Measurements from ENCODE around the gene ESYT3. TPM values are rescaled to one million over a fixed set of nuclear protein-coding genes. Genes with fewer than 3 reads are reported as not detected.
"Not testable (repeated sequence)": the region's sequence is repeated elsewhere in the genome, so short reads cannot be mapped to it uniquely, and the experiment has no call there.

ESYT3 gene
- total RNA-seq, 1 experiment from 2014 or later = 6.4 TPM

DNA sequence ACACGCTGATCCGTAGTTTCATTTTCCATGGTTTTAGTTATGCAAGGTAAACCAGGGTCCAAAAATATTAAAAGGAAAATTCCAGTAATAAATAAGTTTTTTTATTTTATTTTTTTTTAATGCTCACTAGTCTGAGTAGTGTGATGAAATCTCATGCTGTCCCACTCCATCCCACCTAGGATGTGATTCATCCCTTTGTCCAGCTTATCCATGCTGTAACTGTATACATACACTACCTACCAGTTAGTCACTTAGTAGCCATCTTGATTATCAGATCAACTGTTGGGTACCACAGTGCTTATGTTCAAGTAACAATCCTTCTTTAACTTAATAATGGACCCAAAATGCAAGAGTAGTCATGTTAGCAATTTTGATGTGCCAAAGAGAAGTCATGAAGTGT is 75.2 kb downstream of the ESYT3 start:
- Histone ChIP-seq H3K9me2 (ENCODE audit: insufficient read depth) (no peaks in the 10 kb centered on the region), H3K4me2 (no peak overlapping the region), H3K9me3 (ENCODE audit: insufficient read depth, low read depth) (no peaks in the 10 kb centered on the region), H2AFZ (no peak overlapping the region), H3K27ac (no peak overlapping the region), H3K4me1 (replicated peaks; ENCODE audit: insufficient read depth) (no peaks in the 10 kb centered on the region), H3K36me3 (ENCODE audit: low read depth) (0 out of 2 replicates have a peak, but pooled peaks cover 3% of the 10 kb centered on the region), H4K20me1 (ENCODE audit: insufficient read depth) (no peaks in the 10 kb centered on the region), H3K79me2 (ENCODE audit: low read depth) (no peaks in the 10 kb centered on the region), H3K4me3 (no peak overlapping the region), H3F3A (ENCODE audit: insufficient read depth, low read depth) (no peaks in the 10 kb centered on the region), H3K27me3 (ENCODE audit: insufficient read depth, low read depth) (no peaks in the 10 kb centered on the region)
- TF ChIP-seq CTCF (conservative IDR thresholded peaks at IDR 0.05) (no peak), EZH2 (IDR thresholded peaks at IDR 0.05; ENCODE audit: low read depth) (no peak)
- DNase-seq = no peak
- intact Hi-C loops (cut with micrococcal nuclease; ENCODE audit: unreplicated experiment) = no loop called here
- BruUV-seq (replicated peaks) = no TSS peak
- ChIA-PET CTCF (no interaction called here), POLR2A (ENCODE audit: unreplicated experiment) (no interaction called here)

- Histone ChIP-seq H3K79me2 (ENCODE audit: low read depth) (no peaks in the 10 kb centered on the region), H3K27me3 (ENCODE audit: insufficient read depth, low read depth) (no peaks in the 10 kb centered on the region), H4K20me1 (ENCODE audit: insufficient read depth) (no peaks in the 10 kb centered on the region), H3K27ac (no peak overlapping the region), H3K4me1 (replicated peaks; ENCODE audit: insufficient read depth) (no peaks in the 10 kb centered on the region), H3K4me3 (no peak overlapping the region), H3K9me2 (ENCODE audit: insufficient read depth) (no peaks in the 10 kb centered on the region), H3F3A (ENCODE audit: insufficient read depth, low read depth) (no peaks in the 10 kb centered on the region), H3K36me3 (ENCODE audit: low read depth) (0 out of 2 replicates have a peak, but pooled peaks cover 3% of the 10 kb centered on the region), H2AFZ (no peak overlapping the region), H3K4me2 (no peak overlapping the region), H3K9me3 (ENCODE audit: insufficient read depth, low read depth) (no peaks in the 10 kb centered on the region)
- no TSS peak for BruUV-seq (replicated peaks)
- ChIA-PET POLR2A (ENCODE audit: unreplicated experiment) (no interaction called here), CTCF (interaction anchor here (0.6 kb wide), 1 partner anchor 1578 kb away, joined by 4 read pairs; no protein-coding TSS in a partner anchor)
- no peak for DNase-seq
- TF ChIP-seq EZH2 (IDR thresholded peaks at IDR 0.05; ENCODE audit: low read depth) (no peak), CTCF (conservative IDR thresholded peaks at IDR 0.05) (no peak)
- intact Hi-C loops (cut with micrococcal nuclease; ENCODE audit: unreplicated experiment) = no loop called here
Observed at GRCh38 chr3:138511945-138512344, 77.5 kb downstream of the ESYT3 start.

- intact Hi-C loops (cut with micrococcal nuclease; ENCODE audit: unreplicated experiment) = no loop called here
- H3K36me3 ChIP-seq (ENCODE audit: low read depth) = 0 out of 2 replicates have a peak, but pooled peaks cover 3% of the 10 kb centered on the region
- H3K27me3 ChIP-seq (ENCODE audit: insufficient read depth, low read depth) = no peaks in the 10 kb centered on the region
- H3K4me1 ChIP-seq (replicated peaks; ENCODE audit: insufficient read depth) = no peaks in the 10 kb centered on the region
- no peak overlapping the region for H3K4me3 ChIP-seq
- ChIA-PET CTCF (no interaction called here), POLR2A (ENCODE audit: unreplicated experiment) (interaction anchor here (0.5 to 0.8 kb wide), 3 partner anchors 337 to 1933 kb away, joined by 6 to 9 read pairs (median 6); no protein-coding TSS in a partner anchor)
- H3K9me2 ChIP-seq (ENCODE audit: insufficient read depth) = no peaks in the 10 kb centered on the region
- BruUV-seq (replicated peaks) = no TSS peak
- TF ChIP-seq CTCF (conservative IDR thresholded peaks at IDR 0.05) (no peak), EZH2 (IDR thresholded peaks at IDR 0.05; ENCODE audit: low read depth) (no peak)
- no peak overlapping the region for H2AFZ ChIP-seq
- H3K9me3 ChIP-seq (ENCODE audit: insufficient read depth, low read depth) = no peaks in the 10 kb centered on the region
- no peaks in the 10 kb centered on the region for H3F3A ChIP-seq (ENCODE audit: insufficient read depth, low read depth)
- H4K20me1 ChIP-seq (ENCODE audit: insufficient read depth) = no peaks in the 10 kb centered on the region
- no peak overlapping the region for H3K4me2 ChIP-seq
- H3K79me2 ChIP-seq (ENCODE audit: low read depth) = no peaks in the 10 kb centered on the region
- DNase-seq = no peak
- H3K27ac ChIP-seq = no peak overlapping the region
Observed at GRCh38 chr3:138513090-138513843, 78.9 kb downstream of the ESYT3 start.

- POLR2A ChIA-PET (ENCODE audit: unreplicated experiment); H4K20me1 ChIP-seq (ENCODE audit: insufficient read depth); H2AFZ ChIP-seq; CTCF ChIA-PET; H3K4me2 ChIP-seq; H3K27ac ChIP-seq; DNase-seq; BruUV-seq (replicated peaks); intact Hi-C loops (cut with micrococcal nuclease; ENCODE audit: unreplicated experiment); H3K4me3 ChIP-seq; H3K36me3 ChIP-seq (ENCODE audit: low read depth); H3K79me2 ChIP-seq (ENCODE audit: low read depth); H3K27me3 ChIP-seq (ENCODE audit: insufficient read depth, low read depth); H3F3A ChIP-seq (ENCODE audit: insufficient read depth, low read depth); H3K4me1 ChIP-seq (replicated peaks; ENCODE audit: insufficient read depth); H3K9me3 ChIP-seq (ENCODE audit: insufficient read depth, low read depth); H3K9me2 ChIP-seq (ENCODE audit: insufficient read depth): not testable (repeated sequence)
Observed at GRCh38 chr3:138521445-138521844, 87.0 kb downstream of the ESYT3 start.

Data from PC-9 (cell line).